ENCODE measurements around the gene SEMA7A. TPM values are rescaled to one million over a fixed set of nuclear protein-coding genes. Genes with fewer than 3 reads are reported as not detected.
"Not testable (repeated sequence)": the region's sequence is repeated elsewhere in the genome, so short reads cannot be mapped to it uniquely, and the experiment has no call there.

The SEMA7A gene
- total and polyA plus RNA-seq, 7 experiments from 2014 or later = 1.6 to 15.7 (median 5.0) TPM; not detected in 2

DNA sequence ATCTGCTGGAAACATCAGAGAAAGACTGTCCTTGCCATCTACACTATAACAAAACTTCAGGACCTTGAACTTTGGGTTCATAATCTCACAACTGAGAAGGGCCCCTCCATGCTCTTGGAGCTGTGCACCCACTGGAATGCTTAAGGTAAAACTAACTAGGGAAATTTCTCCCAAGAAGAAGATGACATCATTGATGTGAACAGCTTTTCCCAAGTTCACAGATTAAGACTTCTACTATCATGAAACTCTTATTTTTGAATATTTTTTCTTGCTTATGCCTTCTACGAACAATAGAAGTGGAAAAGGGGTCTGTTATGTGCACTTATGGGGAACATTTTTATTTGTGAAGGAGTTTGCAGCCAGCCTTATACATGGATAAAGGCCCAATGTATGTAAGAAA lies 71.3 kb downstream of the SEMA7A start:
- CTCF ChIA-PET = no interaction called here
- DNase-seq (no peak), ATAC-seq (no peak)
- H3K4me1 ChIP-seq (ENCODE audit: control insufficient read depth in 2 of 2, insufficient read depth in 2 of 2, low read length in 2 of 2) = peaks cover 0 to 3% of the 10 kb centered on the region in 2 donors
- intact Hi-C loops (cut with micrococcal nuclease) = no loop called here
- no peak overlapping the region for H3K4me3 ChIP-seq (ENCODE audit: low read length)
- peaks cover 0 to 4% (median 3%) of the 10 kb centered on the region in 7 donors for H3K4me1 Mint-ChIP-seq
- H3K36me3 Mint-ChIP-seq = no peaks in the 10 kb centered on the region
- H3K27ac Mint-ChIP-seq = no peak overlapping the region
- peaks cover 13 to 59% (median 20%) of the 10 kb centered on the region in 5 donors for H3K27me3 Mint-ChIP-seq
- POLR2A ChIA-PET = no interaction called here
- no peak overlapping the region for H3K27ac ChIP-seq (ENCODE audit: low read depth, low read length)
- no peaks in the 10 kb centered on the region for H3K9me3 ChIP-seq (ENCODE audit: control insufficient read depth in 2 of 3, low read length in 3 of 3)
- no peaks in the 10 kb centered on the region for H3K36me3 ChIP-seq (ENCODE audit: control insufficient read depth in 2 of 3, insufficient read depth in 3 of 3, low read length in 3 of 3)
- H3K9me3 Mint-ChIP-seq = peaks cover 0 to 3% (median 0%) of the 10 kb centered on the region in 11 donors
- H3K4me3 Mint-ChIP-seq = no peak overlapping the region
- H3K27me3 ChIP-seq (ENCODE audit: control insufficient read depth in 2 of 2, insufficient read depth in 2 of 2, low read length in 2 of 2) = peaks cover 0 to 5% of the 10 kb centered on the region in 2 donors

DNA sequence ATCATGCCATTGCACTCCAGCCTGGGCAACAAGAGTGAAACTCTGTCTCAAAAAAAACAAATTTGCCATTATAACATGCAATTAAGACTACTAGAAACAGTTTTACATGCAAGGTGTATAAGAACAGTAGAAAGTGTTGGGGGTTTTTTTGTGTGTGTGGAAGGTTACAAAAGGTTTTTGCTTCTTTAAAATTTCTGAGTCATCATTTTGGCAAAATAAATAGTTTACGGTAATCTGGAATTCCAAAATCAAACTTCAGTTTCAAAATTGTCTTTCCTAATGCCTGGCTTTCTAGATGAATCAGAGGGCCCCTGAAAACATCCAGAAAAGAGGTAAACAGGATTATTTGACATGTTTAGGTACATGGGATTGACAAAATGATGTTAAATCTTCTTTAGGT lies 72.9 kb downstream of the SEMA7A start:
- CTCF ChIA-PET = interaction anchor here (0.6 to 0.9 kb wide), 2 partner anchors 8 to 409 kb away, joined by 3 read pairs; no protein-coding TSS in a partner anchor
- H3K9me3 ChIP-seq (ENCODE audit: control insufficient read depth in 2 of 3, low read length in 3 of 3); H3K4me3 ChIP-seq (ENCODE audit: low read length); H3K36me3 Mint-ChIP-seq; H3K4me1 ChIP-seq (ENCODE audit: control insufficient read depth in 2 of 2, insufficient read depth in 2 of 2, low read length in 2 of 2); H3K27ac Mint-ChIP-seq; H3K27me3 ChIP-seq (ENCODE audit: control insufficient read depth in 2 of 2, insufficient read depth in 2 of 2, low read length in 2 of 2); intact Hi-C loops (cut with micrococcal nuclease); ATAC-seq; H3K4me1 Mint-ChIP-seq; H3K36me3 ChIP-seq (ENCODE audit: control insufficient read depth in 2 of 3, insufficient read depth in 3 of 3, low read length in 3 of 3); POLR2A ChIA-PET; DNase-seq; H3K27ac ChIP-seq (ENCODE audit: low read depth, low read length); H3K9me3 Mint-ChIP-seq; H3K4me3 Mint-ChIP-seq: not testable (repeated sequence)
- peaks cover 5 to 44% (median 12%) of the 10 kb centered on the region in 5 donors for H3K27me3 Mint-ChIP-seq

DNA sequence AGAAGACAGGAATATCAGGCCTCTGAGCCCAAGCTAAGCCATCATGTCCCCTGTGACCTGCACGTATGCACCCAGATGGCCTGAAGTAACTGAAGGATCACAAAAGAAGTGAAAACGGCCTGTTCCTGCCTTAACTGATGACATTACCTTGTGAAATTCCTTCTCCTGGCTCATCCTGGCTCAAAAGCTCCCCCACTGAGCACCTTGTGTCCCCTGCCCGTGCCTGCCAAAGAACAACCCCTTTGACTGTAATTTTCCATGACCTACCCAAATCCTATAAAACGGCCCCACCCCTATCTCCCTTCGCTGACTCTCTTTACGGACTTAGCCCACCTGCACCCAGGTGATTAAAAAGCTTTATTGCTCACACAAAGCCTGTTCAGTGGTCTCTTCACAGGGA lies 74.4 kb downstream of the SEMA7A start:
- CTCF ChIA-PET = interaction anchor here (0.8 kb wide), 1 partner anchor 38 kb away, joined by 3 read pairs; no protein-coding TSS in a partner anchor
- intact Hi-C loops (cut with micrococcal nuclease); H3K36me3 ChIP-seq (ENCODE audit: control insufficient read depth in 2 of 3, insufficient read depth in 3 of 3, low read length in 3 of 3); H3K4me3 Mint-ChIP-seq; H3K4me3 ChIP-seq (ENCODE audit: low read length); H3K36me3 Mint-ChIP-seq; POLR2A ChIA-PET; H3K27me3 ChIP-seq (ENCODE audit: control insufficient read depth in 2 of 2, insufficient read depth in 2 of 2, low read length in 2 of 2); H3K4me1 Mint-ChIP-seq; H3K4me1 ChIP-seq (ENCODE audit: control insufficient read depth in 2 of 2, insufficient read depth in 2 of 2, low read length in 2 of 2); H3K9me3 ChIP-seq (ENCODE audit: control insufficient read depth in 2 of 3, low read length in 3 of 3); H3K27ac ChIP-seq (ENCODE audit: low read depth, low read length); DNase-seq; H3K27ac Mint-ChIP-seq; ATAC-seq: not testable (repeated sequence)
- Mint-ChIP-seq H3K27me3 (peaks cover 1 to 45% (median 17%) of the 10 kb centered on the region in 5 donors), H3K9me3 (peaks cover 0 to 15% (median 9%) of the 10 kb centered on the region in 11 donors)

Small RNA genes lying within 50 kb of the gene (microRNA-seq; reads per million reads assigned to microRNA genes)
- 1.6 reads per million for gene MIR6881 (ENCODE audit: borderline microRNAs expressed)

Other genes starting within 250 kb of the SEMA7A start
- not detected for gene STRA6, start 231.2 kb downstream of the SEMA7A start, total RNA-seq
- not detected for gene STRA6, start 231.2 kb downstream of the SEMA7A start, polyA plus RNA-seq
- not detected for gene CCDC33, start 197.6 kb downstream of the SEMA7A start, total RNA-seq
- not detected for gene CCDC33, start 197.6 kb downstream of the SEMA7A start, polyA plus RNA-seq
- gene CYP11A1, start 66.3 kb downstream of the SEMA7A start, total RNA-seq = 1 to 10 TPM in 1 of 5 experiments, under 1 TPM in 1, not detected in 3; 0.58 to 1.0 TPM
- gene CYP11A1, start 66.3 kb downstream of the SEMA7A start, polyA plus RNA-seq = not detected
- 10 to 100 TPM; 20.2 to 50.7 (median 40.6) TPM for gene UBL7, start 27.2 kb upstream of the SEMA7A start, total RNA-seq
- gene UBL7, start 27.2 kb upstream of the SEMA7A start, polyA plus RNA-seq = 100 to 1,000 TPM; 108 to 127 TPM
- gene ARID3B, start 107.3 kb upstream of the SEMA7A start, total RNA-seq = 10 to 100 TPM; 29.5 to 45.4 (median 36.8) TPM
- gene ARID3B, start 107.3 kb upstream of the SEMA7A start, polyA plus RNA-seq = 10 to 100 TPM in 1 of 2 donors, 1 to 10 TPM in 1; 5.1 to 16.3 TPM
- 100 to 1,000 TPM; 131 to 273 (median 177) TPM for gene CLK3, start 181.9 kb upstream of the SEMA7A start, total RNA-seq
- gene CLK3, start 181.9 kb upstream of the SEMA7A start, polyA plus RNA-seq = 100 to 1,000 TPM in 1 of 2 donors, 10 to 100 TPM in 1; 57.8 to 104 TPM

Data from naive thymus-derived CD4-positive, alpha-beta T cell (primary cell).